HEK293 (cell line): ENCODE measurements around the gene SPART.

Experiments
- EGR2 ChIP-seq: fragments of 450-650 bp; formaldehyde crosslinking; IDR thresholded peaks from 2 replicates; pipeline ENCODE4 v1.5.1; 2016; ENCODE audit warnings: low read depth, missing biosample characterization, missing genetic modification characterization
- HOXD13 ChIP-seq: sonication (generic); formaldehyde crosslinking; IDR thresholded peaks from 2 replicates; pipeline ENCODE4 v1.8.0; 2022; ENCODE audit warnings: missing genetic modification reagents, borderline replicate concordance
- KLF16 ChIP-seq: fragments of 450-650 bp; formaldehyde crosslinking; IDR thresholded peaks from 2 replicates; pipeline ENCODE4 v1.5.1; 2017; ENCODE audit warnings: missing biosample characterization, missing genetic modification characterization
- PRDM2 ChIP-seq: fragments of 450-650 bp; formaldehyde crosslinking; IDR thresholded peaks from 2 replicates; pipeline ENCODE4 v1.5.1; 2016; ENCODE audit warnings: missing biosample characterization, missing genetic modification characterization, borderline replicate concordance
- ZBTB17 ChIP-seq: fragments of 450-650 bp; formaldehyde crosslinking; IDR thresholded peaks from 2 replicates; pipeline ENCODE4 v1.5.1; 2016; ENCODE audit warnings: missing biosample characterization, missing genetic modification characterization
- ZBTB20 ChIP-seq: fragments of 450-650 bp; formaldehyde crosslinking; IDR thresholded peaks from 2 replicates; pipeline ENCODE4 v1.5.1; 2016; ENCODE audit warnings: missing biosample characterization, missing genetic modification characterization
- ZBTB48 ChIP-seq: fragments of 450-650 bp; formaldehyde crosslinking; IDR thresholded peaks from 2 replicates; pipeline ENCODE4 v1.5.1; 2016; ENCODE audit warnings: missing biosample characterization, missing genetic modification characterization
- ZBTB7A ChIP-seq: fragments of 450-650 bp; formaldehyde crosslinking; IDR thresholded peaks from 2 replicates; pipeline ENCODE4 v1.5.1; 2016; ENCODE audit warnings: low read depth, missing biosample characterization, missing genetic modification characterization
- ZNF184 ChIP-seq: fragments of 450-650 bp; IDR thresholded peaks from 2 replicates; pipeline ENCODE4 v1.5.1; 2018; ENCODE audit warnings: missing biosample characterization, mild to moderate bottlenecking, missing genetic modification characterization
- ZNF211 ChIP-seq: fragments of 450-650 bp; formaldehyde crosslinking; IDR thresholded peaks from 2 replicates; pipeline ENCODE4 v1.5.1; 2016; ENCODE audit warnings: low read depth, missing biosample characterization, missing genetic modification characterization
- ZNF214 ChIP-seq: fragments of 450-650 bp; formaldehyde crosslinking; IDR thresholded peaks from 2 replicates; pipeline ENCODE4 v1.5.1; 2017; ENCODE audit warnings: missing biosample characterization, mild to moderate bottlenecking, missing genetic modification characterization, borderline replicate concordance
- ZNF23 ChIP-seq: fragments of 450-650 bp; formaldehyde crosslinking; IDR thresholded peaks from 2 replicates; pipeline ENCODE4 v1.5.1; 2016; ENCODE audit warnings: missing biosample characterization, missing genetic modification characterization, borderline replicate concordance
- ZNF239 ChIP-seq: fragments of 450-650 bp; formaldehyde crosslinking; IDR thresholded peaks from 2 replicates; pipeline ENCODE4 v1.5.1; 2016; ENCODE audit warnings: missing biosample characterization, missing genetic modification characterization
- ZNF416 ChIP-seq: fragments of 450-650 bp; formaldehyde crosslinking; IDR thresholded peaks from 2 replicates; pipeline ENCODE4 v1.5.1; 2016; ENCODE audit warnings: missing biosample characterization, missing genetic modification characterization
- ZNF423 ChIP-seq: fragments of 450-650 bp; formaldehyde crosslinking; IDR thresholded peaks from 2 replicates; pipeline ENCODE4 v1.5.1; 2016; ENCODE audit warnings: missing biosample characterization, missing genetic modification characterization
- ZNF48 ChIP-seq: fragments of 450-650 bp; formaldehyde crosslinking; IDR thresholded peaks from 2 replicates; pipeline ENCODE4 v1.5.1; 2016; ENCODE audit warnings: missing biosample characterization, missing genetic modification characterization
- ZNF530 ChIP-seq: fragments of 450-650 bp; formaldehyde crosslinking; IDR thresholded peaks from 2 replicates; pipeline ENCODE4 v1.5.1; 2016; ENCODE audit warnings: low read depth, missing biosample characterization, missing genetic modification characterization
- ZNF549 ChIP-seq: fragments of 450-650 bp; IDR thresholded peaks from 2 replicates; pipeline ENCODE4 v1.5.1; 2018; ENCODE audit warnings: missing biosample characterization, missing genetic modification characterization, mild to moderate bottlenecking, inconsistent platforms, moderate library complexity
- ZNF560 ChIP-seq: fragments of 450-650 bp; formaldehyde crosslinking; IDR thresholded peaks from 2 replicates; pipeline ENCODE4 v1.5.1; 2017; ENCODE audit warnings: missing biosample characterization, missing genetic modification characterization, borderline replicate concordance
- ZNF596 ChIP-seq: fragments of 450-650 bp; IDR thresholded peaks from 2 replicates; pipeline ENCODE4 v1.5.0; 2018; ENCODE audit warnings: missing biosample characterization, mild to moderate bottlenecking, missing genetic modification characterization, moderate library complexity
- ZNF600 ChIP-seq: fragments of 450-650 bp; formaldehyde crosslinking; IDR thresholded peaks from 2 replicates; pipeline ENCODE4 v1.5.1; 2016; ENCODE audit warnings: missing biosample characterization, missing genetic modification characterization
- ZNF624 ChIP-seq: fragments of 450-650 bp; formaldehyde crosslinking; IDR thresholded peaks from 2 replicates; pipeline ENCODE4 v1.5.1; 2017; ENCODE audit warnings: missing biosample characterization, missing genetic modification characterization
- ZNF629 ChIP-seq: fragments of 450-650 bp; formaldehyde crosslinking; IDR thresholded peaks from 2 replicates; pipeline ENCODE4 v1.5.1; 2017; ENCODE audit warnings: missing biosample characterization, missing genetic modification characterization
- ZNF664 ChIP-seq: fragments of 450-650 bp; formaldehyde crosslinking; IDR thresholded peaks from 2 replicates; pipeline ENCODE4 v1.5.1; 2016; ENCODE audit warnings: missing biosample characterization, missing genetic modification characterization
- ZNF707 ChIP-seq: fragments of 450-650 bp; formaldehyde crosslinking; IDR thresholded peaks from 2 replicates; pipeline ENCODE4 v1.5.1; 2016; ENCODE audit warnings: missing biosample characterization, missing genetic modification characterization
- ZNF792 ChIP-seq: fragments of 450-650 bp; formaldehyde crosslinking; IDR thresholded peaks from 2 replicates; pipeline ENCODE4 v1.5.1; 2016; ENCODE audit warnings: missing biosample characterization, missing genetic modification characterization
- ZNF830 ChIP-seq: fragments of 450-650 bp; IDR thresholded peaks from 2 replicates; pipeline ENCODE4 v1.5.0; 2018; ENCODE audit warnings: missing biosample characterization, missing genetic modification characterization, low read depth, mild to moderate bottlenecking, moderate library complexity
- TF ChIP-seq, protein P1 (sequence below): fragments of 450-650 bp; formaldehyde crosslinking; IDR thresholded peaks from 2 replicates; pipeline ENCODE4 v1.5.1; 2016; ENCODE audit warnings: missing biosample characterization, missing genetic modification characterization, low read depth
- TF ChIP-seq, protein P2 (sequence below): fragments of 450-650 bp; formaldehyde crosslinking; IDR thresholded peaks from 2 replicates; pipeline ENCODE4 v1.5.1; 2016; ENCODE audit warnings: missing biosample characterization, missing genetic modification characterization

Gene SPART

GRCh38 chr13:36346222-36347083, at the start of gene SPART (continued):
- TF ChIP-seq ZNF664 = no peak
- no peak for TF ChIP-seq ZNF530 (tag by site-specific recombination)
- no peak for TF ChIP-seq ZNF423 (tag by site-specific recombination)
- TF ChIP-seq ZNF239 (tag by site-specific recombination) = no peak
- no peak for TF ChIP-seq HOXD13 (CRISPR knock-in tag)
- peak; percentile 79 for TF ChIP-seq ZBTB17 (tag by site-specific recombination)
- no peak for TF ChIP-seq ZNF792 (tag by site-specific recombination)
- 0 out of 2 replicates have a peak, but pooled peaks have one; percentile 44 for TF ChIP-seq ZNF600 (tag by site-specific recombination)
- no peak for TF ChIP-seq ZNF830 (tag by site-specific recombination)
- 0 out of 2 replicates have a peak, but pooled peaks have one; percentile 26 for TF ChIP-seq ZNF184 (tag by site-specific recombination)
- no peak for TF ChIP-seq ZNF707 (tag by site-specific recombination)
- no peak for TF ChIP-seq ZNF214 (tag by site-specific recombination)
- no peak for TF ChIP-seq PRDM2
- TF ChIP-seq, protein P1, sequence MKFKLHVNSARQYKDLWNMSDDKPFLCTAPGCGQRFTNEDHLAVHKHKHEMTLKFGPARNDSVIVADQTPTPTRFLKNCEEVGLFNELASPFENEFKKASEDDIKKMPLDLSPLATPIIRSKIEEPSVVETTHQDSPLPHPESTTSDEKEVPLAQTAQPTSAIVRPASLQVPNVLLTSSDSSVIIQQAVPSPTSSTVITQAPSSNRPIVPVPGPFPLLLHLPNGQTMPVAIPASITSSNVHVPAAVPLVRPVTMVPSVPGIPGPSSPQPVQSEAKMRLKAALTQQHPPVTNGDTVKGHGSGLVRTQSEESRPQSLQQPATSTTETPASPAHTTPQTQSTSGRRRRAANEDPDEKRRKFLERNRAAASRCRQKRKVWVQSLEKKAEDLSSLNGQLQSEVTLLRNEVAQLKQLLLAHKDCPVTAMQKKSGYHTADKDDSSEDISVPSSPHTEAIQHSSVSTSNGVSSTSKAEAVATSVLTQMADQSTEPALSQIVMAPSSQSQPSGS (tag by site-specific recombination) = no peak
- no peak for TF ChIP-seq ZNF560 (tag by site-specific recombination)
- TF ChIP-seq ZNF23 (tag by site-specific recombination) = no peak
- peak; percentile 26 for TF ChIP-seq ZNF596 (tag by site-specific recombination)
- no peak for TF ChIP-seq ZBTB20 (tag by site-specific recombination)
- no peak for TF ChIP-seq KLF16 (tag by site-specific recombination)
- TF ChIP-seq ZNF624 (tag by site-specific recombination) = no peak
- TF ChIP-seq, protein P2, sequence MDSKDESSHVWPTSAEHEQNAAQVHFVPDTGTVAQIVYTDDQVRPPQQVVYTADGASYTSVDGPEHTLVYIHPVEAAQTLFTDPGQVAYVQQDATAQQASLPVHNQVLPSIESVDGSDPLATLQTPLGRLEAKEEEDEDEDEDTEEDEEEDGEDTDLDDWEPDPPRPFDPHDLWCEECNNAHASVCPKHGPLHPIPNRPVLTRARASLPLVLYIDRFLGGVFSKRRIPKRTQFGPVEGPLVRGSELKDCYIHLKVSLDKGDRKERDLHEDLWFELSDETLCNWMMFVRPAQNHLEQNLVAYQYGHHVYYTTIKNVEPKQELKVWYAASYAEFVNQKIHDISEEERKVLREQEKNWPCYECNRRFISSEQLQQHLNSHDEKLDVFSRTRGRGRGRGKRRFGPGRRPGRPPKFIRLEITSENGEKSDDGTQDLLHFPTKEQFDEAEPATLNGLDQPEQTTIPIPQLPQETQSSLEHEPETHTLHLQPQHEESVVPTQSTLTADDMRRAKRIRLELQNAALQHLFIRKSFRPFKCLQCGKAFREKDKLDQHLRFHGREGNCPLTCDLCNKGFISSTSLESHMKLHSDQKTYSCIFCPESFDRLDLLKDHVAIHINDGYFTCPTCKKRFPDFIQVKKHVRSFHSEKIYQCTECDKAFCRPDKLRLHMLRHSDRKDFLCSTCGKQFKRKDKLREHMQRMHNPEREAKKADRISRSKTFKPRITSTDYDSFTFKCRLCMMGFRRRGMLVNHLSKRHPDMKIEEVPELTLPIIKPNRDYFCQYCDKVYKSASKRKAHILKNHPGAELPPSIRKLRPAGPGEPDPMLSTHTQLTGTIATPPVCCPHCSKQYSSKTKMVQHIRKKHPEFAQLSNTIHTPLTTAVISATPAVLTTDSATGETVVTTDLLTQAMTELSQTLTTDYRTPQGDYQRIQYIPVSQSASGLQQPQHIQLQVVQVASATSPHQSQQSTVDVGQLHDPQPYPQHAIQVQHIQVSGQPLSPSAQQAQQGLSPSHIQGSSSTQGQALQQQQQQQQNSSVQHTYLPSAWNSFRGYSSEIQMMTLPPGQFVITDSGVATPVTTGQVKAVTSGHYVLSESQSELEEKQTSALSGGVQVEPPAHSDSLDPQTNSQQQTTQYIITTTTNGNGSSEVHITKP = peak; percentile 88
- no peak for TF ChIP-seq ZNF549 (tag by site-specific recombination)
- TF ChIP-seq ZBTB48 (tag by site-specific recombination) = no peak; the same call in 1 of the 2 replicates
- TF ChIP-seq ZNF48 = no peak
- TF ChIP-seq ZNF416 (tag by site-specific recombination) = no peak
- no peak; the same call in 1 of the 2 replicates for TF ChIP-seq ZNF629 (tag by site-specific recombination)
- TF ChIP-seq ZBTB7A (tag by site-specific recombination) = no peak
- TF ChIP-seq ZNF211 (tag by site-specific recombination) = no peak
- peak; percentile 53; the same call in 1 of the 2 replicates for TF ChIP-seq EGR2 (tag by site-specific recombination)
